Calu3 (cell line): Measurements from ENCODE around the gene STPG4. TPM values are rescaled to one million over a fixed set of nuclear protein-coding genes. Genes with fewer than 3 reads are reported as not detected.

Experiments
- BruUV-seq: library from RNA; stranded (reverse); fragments of 400-500 nt; replicated peaks from 2 replicates; lab custom pipeline; 2021; lab: Mats Ljungman, UMichigan
- CTCF ChIA-PET: fragments of 300-600 bp; sonication (Branson Sonifier 250); formaldehyde crosslinking; loops from one replicate; lab custom pipeline; 2022; ENCODE audit warnings: antibody characterized with exemption; lab: Charles Lee
- DNase-seq: peaks from one replicate; pipeline ENCODE4 v3.0.0; 2022
- H3K27ac Mint-ChIP-seq: one replicate; pipeline ENCODE4 v1.8.0; 2022; ENCODE audit warnings: mixed read lengths; ENCODE audit not compliant: unreplicated experiment
- H3K27me3 Mint-ChIP-seq: one replicate; pipeline ENCODE4 v1.8.0; 2022; ENCODE audit warnings: mixed read lengths; ENCODE audit not compliant: unreplicated experiment
- H3K36me3 Mint-ChIP-seq: one replicate; pipeline ENCODE4 v1.8.0; 2022; ENCODE audit warnings: mild to moderate bottlenecking, moderate library complexity, mixed read lengths; ENCODE audit not compliant: insufficient read depth, unreplicated experiment
- H3K4me1 Mint-ChIP-seq: one replicate; pipeline ENCODE4 v1.8.0; 2022; ENCODE audit warnings: mild to moderate bottlenecking, low read depth, mixed read lengths; ENCODE audit not compliant: unreplicated experiment
- H3K4me3 Mint-ChIP-seq: one replicate; pipeline ENCODE4 v1.8.0; 2022; ENCODE audit warnings: mild to moderate bottlenecking, low read depth, moderate library complexity, mixed read lengths; ENCODE audit not compliant: unreplicated experiment
- H3K9me3 Mint-ChIP-seq: one replicate; pipeline ENCODE4 v1.8.0; 2022; ENCODE audit warnings: low read depth, mixed read lengths; ENCODE audit not compliant: unreplicated experiment
- intact Hi-C: fragments of 100-400 bp; cut with micrococcal nuclease; formaldehyde crosslinking; loops from one replicate; pipeline ENCODE4 v1.10.0; 2022; ENCODE audit not compliant: unreplicated experiment
- total RNA-seq: library from RNA; stranded (reverse); gene quantifications from 2 replicates; pipeline ENCODE4 v1.2.3, GENCODE V29; 2022
- TF ChIP-seq, protein P1 (sequence below): fragments of 200-600 bp; IDR thresholded peaks from one replicate; pipeline ENCODE4 v1.8.0; 2022; ENCODE audit warnings: antibody characterized with exemption; ENCODE audit not compliant: unreplicated experiment

STPG4 gene
- total RNA-seq, 1 experiment from 2014 or later = 12.7 TPM

DNA sequence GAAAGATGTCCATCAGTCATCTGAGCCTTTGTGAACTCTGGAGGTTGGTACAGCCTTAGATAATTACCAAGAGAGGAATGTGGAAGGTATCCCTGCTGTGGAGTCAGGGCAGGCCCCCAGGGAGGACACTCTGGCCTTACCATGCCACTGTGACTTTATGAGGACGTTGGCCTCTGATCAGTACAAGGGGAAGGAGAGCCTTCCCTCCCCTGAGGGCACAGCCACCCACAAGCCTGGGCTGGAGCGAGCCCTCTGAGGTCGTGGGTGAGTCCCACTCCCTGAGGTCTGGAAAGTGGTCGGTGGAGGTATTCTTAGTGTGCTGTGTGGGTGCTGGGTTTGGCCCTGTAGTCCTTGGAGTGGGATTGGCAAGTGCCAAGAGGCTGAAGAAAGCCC is 91.6 kb downstream of the STPG4 start:
- no peak for DNase-seq
- CTCF ChIA-PET = no interaction called here
- Mint-ChIP-seq H3K27me3 (no peaks in the 10 kb centered on the region), H3K27ac (peak overlapping the region; percentile 21), H3K4me1 (peaks cover 37% of the 10 kb centered on the region), H3K36me3 (peaks cover 24% of the 10 kb centered on the region), H3K9me3 (no peaks in the 10 kb centered on the region), H3K4me3 (no peak overlapping the region)
- BruUV-seq = no TSS peak
- TF ChIP-seq, protein P1, sequence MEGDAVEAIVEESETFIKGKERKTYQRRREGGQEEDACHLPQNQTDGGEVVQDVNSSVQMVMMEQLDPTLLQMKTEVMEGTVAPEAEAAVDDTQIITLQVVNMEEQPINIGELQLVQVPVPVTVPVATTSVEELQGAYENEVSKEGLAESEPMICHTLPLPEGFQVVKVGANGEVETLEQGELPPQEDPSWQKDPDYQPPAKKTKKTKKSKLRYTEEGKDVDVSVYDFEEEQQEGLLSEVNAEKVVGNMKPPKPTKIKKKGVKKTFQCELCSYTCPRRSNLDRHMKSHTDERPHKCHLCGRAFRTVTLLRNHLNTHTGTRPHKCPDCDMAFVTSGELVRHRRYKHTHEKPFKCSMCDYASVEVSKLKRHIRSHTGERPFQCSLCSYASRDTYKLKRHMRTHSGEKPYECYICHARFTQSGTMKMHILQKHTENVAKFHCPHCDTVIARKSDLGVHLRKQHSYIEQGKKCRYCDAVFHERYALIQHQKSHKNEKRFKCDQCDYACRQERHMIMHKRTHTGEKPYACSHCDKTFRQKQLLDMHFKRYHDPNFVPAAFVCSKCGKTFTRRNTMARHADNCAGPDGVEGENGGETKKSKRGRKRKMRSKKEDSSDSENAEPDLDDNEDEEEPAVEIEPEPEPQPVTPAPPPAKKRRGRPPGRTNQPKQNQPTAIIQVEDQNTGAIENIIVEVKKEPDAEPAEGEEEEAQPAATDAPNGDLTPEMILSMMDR = no peak
- intact Hi-C loops = no loop called here

- TF ChIP-seq, protein P1 = no peak
- H3K4me1 Mint-ChIP-seq = peaks cover 37% of the 10 kb centered on the region
- CTCF ChIA-PET = interaction anchor here (0.7 kb wide), 1 partner anchor 13 kb away, joined by 3 read pairs; no protein-coding TSS in a partner anchor
- DNase-seq = no peak
- H3K4me3 Mint-ChIP-seq = no peak overlapping the region
- H3K27ac Mint-ChIP-seq = peak overlapping the region; percentile 21
- H3K9me3 Mint-ChIP-seq = no peaks in the 10 kb centered on the region
- no TSS peak for BruUV-seq
- peaks cover 25% of the 10 kb centered on the region for H3K36me3 Mint-ChIP-seq
- intact Hi-C loops = no loop called here
- no peaks in the 10 kb centered on the region for H3K27me3 Mint-ChIP-seq
These were observed 92.2 kb downstream of the STPG4 start for GRCh38 chr2:47062681-47063537.

- Mint-ChIP-seq H3K27ac (no peak overlapping the region), H3K9me3 (no peaks in the 10 kb centered on the region), H3K4me3 (no peak overlapping the region), H3K36me3 (peaks cover 26% of the 10 kb centered on the region), H3K4me1 (peaks cover 43% of the 10 kb centered on the region), H3K27me3 (no peaks in the 10 kb centered on the region)
- no peak for DNase-seq
- no TSS peak for BruUV-seq
- CTCF ChIA-PET = interaction anchor here (0.7 kb wide), 1 partner anchor 14 kb away, joined by 3 read pairs; no protein-coding TSS in a partner anchor
- TF ChIP-seq, protein P1 = no peak
- intact Hi-C loops = no loop called here
These were observed 93.0 kb downstream of the STPG4 start for GRCh38 chr2:47061944-47062678.

DNA sequence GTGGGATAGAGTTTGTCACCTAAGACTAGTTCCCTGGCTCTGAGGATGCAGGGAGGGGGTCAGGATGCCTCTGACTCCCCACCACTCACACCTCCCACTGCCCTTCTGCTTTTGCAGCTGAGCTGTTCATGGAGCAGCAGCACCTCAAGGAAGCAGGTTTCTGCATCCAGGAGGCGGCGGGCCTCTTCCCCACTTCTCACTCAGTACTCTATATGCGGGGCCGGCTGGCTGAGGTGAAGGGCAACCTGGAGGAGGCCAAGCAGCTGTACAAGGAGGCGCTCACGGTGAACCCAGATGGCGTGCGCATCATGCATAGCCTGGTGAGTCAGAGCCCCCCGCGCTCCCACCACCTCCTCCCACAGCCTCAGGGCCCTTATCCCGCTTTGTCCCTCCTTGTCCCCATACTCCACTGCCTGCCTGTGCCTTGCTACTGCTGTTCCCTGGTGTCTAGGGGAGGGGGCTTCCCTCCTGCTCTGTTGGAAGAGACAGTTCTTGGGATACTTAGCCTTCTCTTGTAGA is 94.4 kb downstream of the STPG4 start:
- H3K4me1 Mint-ChIP-seq = peaks cover 49% of the 10 kb centered on the region
- no TSS peak for BruUV-seq
- intact Hi-C loops = no loop called here
- no peak overlapping the region for H3K4me3 Mint-ChIP-seq
- no peaks in the 10 kb centered on the region for H3K27me3 Mint-ChIP-seq
- CTCF ChIA-PET = no interaction called here
- peaks cover 40% of the 10 kb centered on the region for H3K36me3 Mint-ChIP-seq
- H3K9me3 Mint-ChIP-seq = no peaks in the 10 kb centered on the region
- no peak overlapping the region for H3K27ac Mint-ChIP-seq
- DNase-seq = no peak
- TF ChIP-seq, protein P1 = no peak
